Mammary epithelial cell (primary cell): Measurements from ENCODE around the gene IFI27L1.

ENCODE experiments used
- EZH2 ChIP-seq: IDR thresholded peaks from 2 replicates; pipeline ENCODE4 v1.6.1; 2012; ENCODE audit warnings: low read length, inconsistent platforms, borderline replicate concordance
- TF ChIP-seq, protein P1 (sequence below), 2 donors: IDR thresholded peaks in 1 of 2; conservative IDR thresholded peaks in 1 of 2; 2 replicates each; pipeline ENCODE4 v1.5.1; 2011 to 2012; ENCODE audit warnings: inconsistent platforms in 2 of 2, low read length in 2 of 2, mild to moderate bottlenecking in 2 of 2, control low read depth in 1 of 2, low read depth in 1 of 2; ENCODE audit not compliant: insufficient read depth in 1 of 2; ENCODE audit errors: extremely low read depth in 1 of 2

DNA sequence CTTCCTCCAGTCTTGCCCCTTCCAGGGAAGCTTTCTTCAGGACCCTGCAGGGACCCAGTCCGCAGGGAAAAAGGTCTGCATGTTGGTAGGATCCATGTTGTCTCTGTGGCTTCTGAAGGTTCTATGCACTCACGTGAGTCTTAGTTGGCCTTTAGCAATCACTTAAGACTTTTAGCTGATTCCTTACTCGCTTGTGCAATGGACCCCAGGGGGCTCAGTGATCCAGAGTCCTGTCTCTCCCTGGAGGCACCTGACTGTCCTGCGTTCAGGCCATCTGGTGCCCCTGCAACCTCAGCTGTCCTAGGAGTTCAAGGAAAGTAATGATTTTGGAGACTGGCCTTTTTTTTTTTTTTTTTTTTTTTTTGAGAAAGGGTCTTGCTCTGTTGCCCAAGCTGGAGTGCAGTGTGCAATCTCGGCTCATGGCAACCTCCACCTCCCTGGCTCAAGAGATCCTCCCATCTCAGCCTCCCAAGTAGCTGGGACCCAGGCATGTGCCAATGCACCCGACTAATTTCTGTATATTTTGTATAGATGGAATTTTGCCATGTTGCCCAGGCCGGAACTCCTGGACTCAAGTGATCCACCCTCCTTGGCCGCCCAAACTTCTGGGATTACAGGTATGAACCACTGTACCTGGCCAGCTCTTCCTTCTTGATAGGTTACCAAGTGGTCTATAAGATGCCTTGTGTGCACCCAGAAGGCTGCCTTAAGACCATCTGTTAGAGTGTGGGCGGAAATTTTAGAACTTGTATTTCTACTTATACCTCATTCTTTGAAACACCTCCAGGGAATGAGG lies 43.7 kb downstream of the IFI27L1 start:
- TF ChIP-seq, protein P1, sequence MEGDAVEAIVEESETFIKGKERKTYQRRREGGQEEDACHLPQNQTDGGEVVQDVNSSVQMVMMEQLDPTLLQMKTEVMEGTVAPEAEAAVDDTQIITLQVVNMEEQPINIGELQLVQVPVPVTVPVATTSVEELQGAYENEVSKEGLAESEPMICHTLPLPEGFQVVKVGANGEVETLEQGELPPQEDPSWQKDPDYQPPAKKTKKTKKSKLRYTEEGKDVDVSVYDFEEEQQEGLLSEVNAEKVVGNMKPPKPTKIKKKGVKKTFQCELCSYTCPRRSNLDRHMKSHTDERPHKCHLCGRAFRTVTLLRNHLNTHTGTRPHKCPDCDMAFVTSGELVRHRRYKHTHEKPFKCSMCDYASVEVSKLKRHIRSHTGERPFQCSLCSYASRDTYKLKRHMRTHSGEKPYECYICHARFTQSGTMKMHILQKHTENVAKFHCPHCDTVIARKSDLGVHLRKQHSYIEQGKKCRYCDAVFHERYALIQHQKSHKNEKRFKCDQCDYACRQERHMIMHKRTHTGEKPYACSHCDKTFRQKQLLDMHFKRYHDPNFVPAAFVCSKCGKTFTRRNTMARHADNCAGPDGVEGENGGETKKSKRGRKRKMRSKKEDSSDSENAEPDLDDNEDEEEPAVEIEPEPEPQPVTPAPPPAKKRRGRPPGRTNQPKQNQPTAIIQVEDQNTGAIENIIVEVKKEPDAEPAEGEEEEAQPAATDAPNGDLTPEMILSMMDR (conservative IDR thresholded peaks at IDR 0.05 in 1 of 2, IDR thresholded peaks at IDR 0.05 in 1 of 2; ENCODE audit: extremely low read depth in 1 of 2, insufficient read depth in 1 of 2, low read depth in 1 of 2, low read length in 2 of 2) = no peak
- no peak for TF ChIP-seq EZH2
